ENCODE data around the gene PCDH9.

Gene PCDH9

GRCh38 chr13:67161176-67161575 is 69.0 kb downstream of the PCDH9 start:
- TF ChIP-seq, protein P1, sequence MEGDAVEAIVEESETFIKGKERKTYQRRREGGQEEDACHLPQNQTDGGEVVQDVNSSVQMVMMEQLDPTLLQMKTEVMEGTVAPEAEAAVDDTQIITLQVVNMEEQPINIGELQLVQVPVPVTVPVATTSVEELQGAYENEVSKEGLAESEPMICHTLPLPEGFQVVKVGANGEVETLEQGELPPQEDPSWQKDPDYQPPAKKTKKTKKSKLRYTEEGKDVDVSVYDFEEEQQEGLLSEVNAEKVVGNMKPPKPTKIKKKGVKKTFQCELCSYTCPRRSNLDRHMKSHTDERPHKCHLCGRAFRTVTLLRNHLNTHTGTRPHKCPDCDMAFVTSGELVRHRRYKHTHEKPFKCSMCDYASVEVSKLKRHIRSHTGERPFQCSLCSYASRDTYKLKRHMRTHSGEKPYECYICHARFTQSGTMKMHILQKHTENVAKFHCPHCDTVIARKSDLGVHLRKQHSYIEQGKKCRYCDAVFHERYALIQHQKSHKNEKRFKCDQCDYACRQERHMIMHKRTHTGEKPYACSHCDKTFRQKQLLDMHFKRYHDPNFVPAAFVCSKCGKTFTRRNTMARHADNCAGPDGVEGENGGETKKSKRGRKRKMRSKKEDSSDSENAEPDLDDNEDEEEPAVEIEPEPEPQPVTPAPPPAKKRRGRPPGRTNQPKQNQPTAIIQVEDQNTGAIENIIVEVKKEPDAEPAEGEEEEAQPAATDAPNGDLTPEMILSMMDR (IDR thresholded peaks at IDR 0.05; ENCODE audit: insufficient read depth, low read length, poor library complexity, severe bottlenecking): no peak
- TF ChIP-seq EZH2phosphoT487 (conservative IDR thresholded peaks at IDR 0.05; ENCODE audit: low read length): no peak
- no peak overlapping the region for H2AFZ ChIP-seq (ENCODE audit: low read depth, low read length, severe bottlenecking)

DNA sequence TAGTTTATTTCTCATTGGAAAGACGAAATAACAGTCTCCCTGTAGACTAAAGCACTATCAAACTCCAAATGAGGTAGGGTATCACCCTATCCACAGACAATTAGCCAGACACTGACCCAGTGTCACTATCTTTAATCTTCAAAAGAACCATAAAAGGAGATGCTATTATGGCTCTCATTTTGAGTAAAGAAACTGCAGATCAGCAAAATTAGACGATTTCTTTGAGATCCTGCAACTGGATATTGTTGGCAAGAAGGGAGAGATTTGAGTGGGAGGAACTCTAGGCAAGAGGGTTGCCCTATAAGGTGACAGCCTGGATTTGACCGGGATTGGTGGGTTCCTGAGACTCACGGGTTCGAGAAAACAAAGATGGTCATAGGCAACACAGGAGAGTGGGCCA is 71.2 kb downstream of the PCDH9 start:
- H2AFZ ChIP-seq (ENCODE audit: low read depth, low read length, severe bottlenecking): no peak overlapping the region
- TF ChIP-seq, protein P1 (IDR thresholded peaks at IDR 0.05; ENCODE audit: insufficient read depth, low read length, poor library complexity, severe bottlenecking): no peak
- no peak for TF ChIP-seq EZH2phosphoT487 (conservative IDR thresholded peaks at IDR 0.05; ENCODE audit: low read length)

More at GRCh38 chr13:67161176-67161575, 69.0 kb downstream of the PCDH9 start:
- Histone ChIP-seq H3K27me3 (ENCODE audit: low read length) (no peaks in the 10 kb centered on the region), H3K79me2 (ENCODE audit: insufficient read depth, low read length) (no peaks in the 10 kb centered on the region), H4K20me1 (ENCODE audit: low read depth, low read length) (no peaks in the 10 kb centered on the region), H3K36me3 (ENCODE audit: low read length) (no peaks in the 10 kb centered on the region), H3K4me2 (ENCODE audit: low read depth, low read length, poor library complexity, severe bottlenecking) (no peak overlapping the region), H3K27ac (ENCODE audit: low read depth, low read length) (no peak overlapping the region), H3K4me3 (ENCODE audit: insufficient read depth, low read length, poor library complexity, severe bottlenecking) (no peak overlapping the region), H3F3A (ENCODE audit: insufficient read depth) (no peaks in the 10 kb centered on the region), H3K9me2 (replicated peaks; ENCODE audit: insufficient read depth, low read length) (no peaks in the 10 kb centered on the region), H3K9ac (ENCODE audit: low read length) (no peak overlapping the region), H3K9me3 (ENCODE audit: insufficient read depth, low read length) (no peaks in the 10 kb centered on the region)

GRCh38 chr13:67156723-67157060 is 73.4 kb downstream of the PCDH9 start:
- Histone ChIP-seq H4K20me1 (ENCODE audit: low read depth, low read length) (no peaks in the 10 kb centered on the region), H3K27me3 (ENCODE audit: low read length) (no peaks in the 10 kb centered on the region), H3K4me3 (ENCODE audit: insufficient read depth, low read length, poor library complexity, severe bottlenecking) (no peak overlapping the region), H3K79me2 (ENCODE audit: insufficient read depth, low read length) (no peaks in the 10 kb centered on the region), H3K9me3 (ENCODE audit: insufficient read depth, low read length) (no peaks in the 10 kb centered on the region), H3K4me2 (ENCODE audit: low read depth, low read length, poor library complexity, severe bottlenecking) (no peak overlapping the region), H3K36me3 (ENCODE audit: low read length) (no peaks in the 10 kb centered on the region), H3K9me2 (replicated peaks; ENCODE audit: insufficient read depth, low read length) (no peaks in the 10 kb centered on the region), H2AFZ (ENCODE audit: low read depth, low read length, severe bottlenecking) (no peak overlapping the region), H3K27ac (ENCODE audit: low read depth, low read length) (no peak overlapping the region), H3F3A (ENCODE audit: insufficient read depth) (no peaks in the 10 kb centered on the region), H3K9ac (ENCODE audit: low read length) (no peak overlapping the region)
- no peak for TF ChIP-seq EZH2phosphoT487 (conservative IDR thresholded peaks at IDR 0.05; ENCODE audit: low read length)
- TF ChIP-seq, protein P1 (IDR thresholded peaks at IDR 0.05; ENCODE audit: insufficient read depth, low read length, poor library complexity, severe bottlenecking): no peak

More for the DNA sequence above, 71.2 kb downstream of the PCDH9 start:
- Histone ChIP-seq H3K27me3 (ENCODE audit: low read length) (no peaks in the 10 kb centered on the region), H3K9me2 (replicated peaks; ENCODE audit: insufficient read depth, low read length) (no peaks in the 10 kb centered on the region), H4K20me1 (ENCODE audit: low read depth, low read length) (no peaks in the 10 kb centered on the region), H3K79me2 (ENCODE audit: insufficient read depth, low read length) (no peaks in the 10 kb centered on the region), H3K36me3 (ENCODE audit: low read length) (no peaks in the 10 kb centered on the region), H3K9me3 (ENCODE audit: insufficient read depth, low read length) (no peaks in the 10 kb centered on the region), H3K4me2 (ENCODE audit: low read depth, low read length, poor library complexity, severe bottlenecking) (no peak overlapping the region), H3F3A (ENCODE audit: insufficient read depth) (no peaks in the 10 kb centered on the region), H3K9ac (ENCODE audit: low read length) (no peak overlapping the region), H3K4me3 (ENCODE audit: insufficient read depth, low read length, poor library complexity, severe bottlenecking) (no peak overlapping the region), H3K27ac (ENCODE audit: low read depth, low read length) (no peak overlapping the region)

All from SU-DHL-6 (cell line).